Measurements from ENCODE around the gene IL22RA1.

Gene IL22RA1

GRCh38 chr1:24111996-24112779, 30.8 kb downstream of the IL22RA1 start, which contains the start of gene MYOM3:
Gene MYOM3 (minus strand): TSS chr1:24112135. CDS start chr1:24108636, 3,499 bp downstream.
- DNase-seq (ENCODE audit: low read depth), result no peak

- no peak for DNase-seq (ENCODE audit: low read depth)
These were observed 31.5 kb downstream of the IL22RA1 start for GRCh38 chr1:24111262-24111995.

GRCh38 chr1:24110642-24111261, 32.2 kb downstream of the IL22RA1 start:
- DNase-seq (ENCODE audit: low read depth), result no peak

GRCh38 chr1:24109686-24110475, 33.1 kb downstream of the IL22RA1 start:
- DNase-seq (ENCODE audit: low read depth), result no peak

- DNase-seq (ENCODE audit: low read depth), result no peak
These were observed 33.8 kb downstream of the IL22RA1 start for GRCh38 chr1:24109166-24109483.

- DNase-seq (ENCODE audit: low read depth), result no peak
These were observed 34.4 kb downstream of the IL22RA1 start for GRCh38 chr1:24108334-24109165.

GRCh38 chr1:24107462-24108138, 35.3 kb downstream of the IL22RA1 start:
- no peak for DNase-seq (ENCODE audit: low read depth)

GRCh38 chr1:24105368-24106160, 37.4 kb downstream of the IL22RA1 start:
- no peak for DNase-seq (ENCODE audit: low read depth)

GRCh38 chr1:24104854-24105253, 38.1 kb downstream of the IL22RA1 start:
- no peak for DNase-seq (ENCODE audit: low read depth)

GRCh38 chr1:24103879-24104278, 39.1 kb downstream of the IL22RA1 start:
- no peak for DNase-seq (ENCODE audit: low read depth)

GRCh38 chr1:24103408-24103807, 39.5 kb downstream of the IL22RA1 start:
- no peak for DNase-seq (ENCODE audit: low read depth)

- DNase-seq (ENCODE audit: low read depth), result no peak
These were observed 40.0 kb downstream of the IL22RA1 start for GRCh38 chr1:24102961-24103360.

- no peak for DNase-seq (ENCODE audit: low read depth)
These were observed 40.9 kb downstream of the IL22RA1 start for GRCh38 chr1:24101796-24102586.

GRCh38 chr1:24100945-24101737, 41.8 kb downstream of the IL22RA1 start:
- DNase-seq (ENCODE audit: low read depth), result no peak

- no peak for DNase-seq (ENCODE audit: low read depth)
These were observed 43.8 kb downstream of the IL22RA1 start for GRCh38 chr1:24098943-24099638.

GRCh38 chr1:24098102-24098501, 44.8 kb downstream of the IL22RA1 start:
- no peak for DNase-seq (ENCODE audit: low read depth)

GRCh38 chr1:24097663-24098062, 45.3 kb downstream of the IL22RA1 start:
- DNase-seq (ENCODE audit: low read depth), result no peak

GRCh38 chr1:24096739-24097103, 46.2 kb downstream of the IL22RA1 start:
- no peak for DNase-seq (ENCODE audit: low read depth)
